K562 (cell line): ENCODE measurements around the gene PTPN14.

Source experiments
- CREB1 ChIP-seq, 2 experiments: sonication (generic) in 1 of 2; formaldehyde crosslinking in 1 of 2; IDR thresholded peaks; 2 replicates each; pipeline versions ENCODE4 v1.6.1 to v1.8.0; 2012 to 2022; ENCODE audit warnings: inconsistent platforms in 1 of 2, mild to moderate bottlenecking in 1 of 2, missing genetic modification reagents in 1 of 2, moderate library complexity in 1 of 2
- MAZ ChIP-seq, 2 experiments: fragments of 450-650 bp in 1 of 2; sonication (generic) in 1 of 2; formaldehyde crosslinking; IDR thresholded peaks in 1 of 2; conservative IDR thresholded peaks in 1 of 2; 2 replicates each; pipeline versions ENCODE4 v1.4.0 to v1.5.0; 2020; ENCODE audit warnings: mild to moderate bottlenecking in 1 of 2, missing genetic modification reagents in 1 of 2
- POLR2AphosphoS5 ChIP-seq: IDR thresholded peaks from 2 replicates; pipeline ENCODE4 v1.6.1; 2011; ENCODE audit warnings: mild to moderate bottlenecking, low read depth, low read length, moderate library complexity; ENCODE audit not compliant: control insufficient read depth, insufficient read depth
- RAD21 ChIP-seq, 2 experiments: fragments of 250-450 bp in 1 of 2; fragments of 450-650 bp in 1 of 2; sonication (Bioruptor Pico) in 1 of 2; formaldehyde crosslinking in 1 of 2; IDR thresholded peaks in 1 of 2; conservative IDR thresholded peaks in 1 of 2; 2 replicates each; pipeline versions ENCODE4 v1.4.0 to v1.8.0; 2020 to 2022; ENCODE audit warnings: mild to moderate bottlenecking in 2 of 2, moderate library complexity in 1 of 2
- ZBTB1 ChIP-seq: sonication (generic); formaldehyde crosslinking; IDR thresholded peaks from 2 replicates; pipeline ENCODE4 v1.8.1; 2023; ENCODE audit warnings: missing genetic modification reagents, low read depth, mild to moderate bottlenecking, borderline replicate concordance

DNA sequence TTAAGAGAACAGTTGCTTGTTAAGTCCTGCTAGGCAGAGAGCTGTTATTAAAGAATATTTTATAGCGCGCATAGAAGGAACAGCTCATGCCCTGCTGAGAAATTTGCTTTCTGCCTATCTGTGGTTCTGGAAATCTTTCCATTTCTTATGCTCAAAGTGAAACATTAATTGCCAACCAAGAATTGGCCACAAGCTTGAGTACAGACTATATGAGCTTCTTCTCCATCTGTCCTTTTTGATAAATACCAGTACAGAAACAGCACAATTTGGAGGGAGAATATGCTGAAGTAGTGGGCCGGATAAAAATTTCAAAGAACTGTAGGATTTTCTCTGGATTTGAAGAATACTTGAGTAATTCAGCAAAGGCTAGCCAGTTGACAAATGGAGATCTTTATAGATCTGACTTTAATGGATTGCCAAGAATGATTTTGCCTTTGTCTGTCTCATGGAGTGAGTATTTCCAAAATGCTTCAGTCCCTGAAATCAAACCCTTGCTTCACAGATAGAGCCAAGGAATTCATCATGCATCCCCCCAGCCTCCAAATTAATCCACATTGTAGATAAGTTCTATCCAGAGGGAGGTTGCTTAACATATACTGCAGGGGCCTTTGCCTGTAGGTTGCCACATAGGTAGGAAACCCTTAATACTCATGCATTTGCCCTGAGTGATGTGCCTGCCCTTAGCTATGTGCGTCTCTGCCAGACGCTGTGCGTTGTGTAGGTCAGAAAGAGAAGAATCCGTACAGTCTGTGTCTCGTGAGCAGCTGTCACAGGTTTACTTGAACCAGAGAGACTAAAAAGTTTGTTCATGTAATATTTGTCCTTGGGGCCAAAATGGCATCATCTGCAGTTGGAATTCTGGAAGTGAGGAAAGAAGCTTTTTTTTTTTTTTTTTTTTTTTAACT lies 226.3 kb downstream of the PTPN14 start:
- TF ChIP-seq CREB1 (IDR thresholded peaks at IDR 0.05) (no peak), CREB1 (CRISPR knock-in tag; IDR thresholded peaks at IDR 0.05) (no peak), RAD21 (CRISPR knock-in tag; conservative IDR thresholded peaks at IDR 0.05 in 1 of 2, IDR thresholded peaks at IDR 0.05 in 1 of 2) (no peak), MAZ (CRISPR knock-in tag; conservative IDR thresholded peaks at IDR 0.05 in 1 of 2, IDR thresholded peaks at IDR 0.05 in 1 of 2) (no peak), POLR2AphosphoS5 (no peak), ZBTB1 (CRISPR knock-in tag) (no peak)
